ENCODE data around the gene DNAJB12.
"Not testable (repeated sequence)": the region's sequence is repeated elsewhere in the genome, so short reads cannot be mapped to it uniquely, and the experiment has no call there.

Gene DNAJB12

DNA sequence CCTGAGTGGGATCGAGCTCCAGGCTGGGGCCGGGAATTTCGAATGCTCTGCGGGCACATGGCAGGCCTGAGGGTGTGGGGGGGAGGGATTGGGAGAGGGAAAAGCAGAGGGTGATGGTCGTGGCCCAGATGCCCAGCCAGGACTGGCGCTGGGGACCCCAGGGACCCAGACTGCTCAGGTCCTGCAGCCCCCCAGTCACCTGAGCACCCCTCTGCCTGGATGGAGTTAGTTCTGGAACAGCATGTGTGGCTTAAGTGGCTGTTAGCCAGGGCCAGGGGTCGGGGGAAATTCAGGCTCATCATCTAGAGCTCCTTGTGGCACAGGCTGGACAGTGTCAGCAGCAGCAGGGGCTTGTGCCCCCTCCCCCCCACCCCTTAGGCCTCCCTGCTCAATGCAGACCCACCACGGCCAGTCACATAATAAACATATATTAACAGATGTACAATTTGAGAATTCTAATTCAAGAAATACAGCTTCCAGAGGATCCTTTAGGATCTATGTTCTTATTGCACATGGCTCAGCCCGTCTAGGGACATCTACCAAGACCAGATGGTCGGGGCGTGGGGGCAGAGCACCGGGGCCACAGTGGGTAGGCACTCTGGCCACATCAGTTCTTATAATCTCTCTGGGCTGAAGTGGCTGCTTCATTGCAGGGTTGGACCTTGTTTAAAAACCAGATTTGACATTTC lies 22.2 kb downstream of the DNAJB12 start:
- no peak for DNase-seq (ENCODE audit: extremely low read depth, low read depth)
- H3K4me3 ChIP-seq (replicated peaks; ENCODE audit: low read depth, low read length) = no peak overlapping the region
- TF ChIP-seq, protein P1, sequence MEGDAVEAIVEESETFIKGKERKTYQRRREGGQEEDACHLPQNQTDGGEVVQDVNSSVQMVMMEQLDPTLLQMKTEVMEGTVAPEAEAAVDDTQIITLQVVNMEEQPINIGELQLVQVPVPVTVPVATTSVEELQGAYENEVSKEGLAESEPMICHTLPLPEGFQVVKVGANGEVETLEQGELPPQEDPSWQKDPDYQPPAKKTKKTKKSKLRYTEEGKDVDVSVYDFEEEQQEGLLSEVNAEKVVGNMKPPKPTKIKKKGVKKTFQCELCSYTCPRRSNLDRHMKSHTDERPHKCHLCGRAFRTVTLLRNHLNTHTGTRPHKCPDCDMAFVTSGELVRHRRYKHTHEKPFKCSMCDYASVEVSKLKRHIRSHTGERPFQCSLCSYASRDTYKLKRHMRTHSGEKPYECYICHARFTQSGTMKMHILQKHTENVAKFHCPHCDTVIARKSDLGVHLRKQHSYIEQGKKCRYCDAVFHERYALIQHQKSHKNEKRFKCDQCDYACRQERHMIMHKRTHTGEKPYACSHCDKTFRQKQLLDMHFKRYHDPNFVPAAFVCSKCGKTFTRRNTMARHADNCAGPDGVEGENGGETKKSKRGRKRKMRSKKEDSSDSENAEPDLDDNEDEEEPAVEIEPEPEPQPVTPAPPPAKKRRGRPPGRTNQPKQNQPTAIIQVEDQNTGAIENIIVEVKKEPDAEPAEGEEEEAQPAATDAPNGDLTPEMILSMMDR (IDR thresholded peaks at IDR 0.05; ENCODE audit: low read depth, low read length, missing control alignments) = no peak

- no peak overlapping the region for H3K4me3 ChIP-seq (replicated peaks; ENCODE audit: low read depth, low read length)
- DNase-seq (ENCODE audit: extremely low read depth, low read depth) = no peak
- TF ChIP-seq, protein P1 (IDR thresholded peaks at IDR 0.05; ENCODE audit: low read depth, low read length, missing control alignments) = no peak
These were observed 22.9 kb downstream of the DNAJB12 start for GRCh38 chr10:72331575-72332422.

GRCh38 chr10:72330069-72330426 lies 24.7 kb downstream of the DNAJB12 start:
- TF ChIP-seq, protein P1 (IDR thresholded peaks at IDR 0.05; ENCODE audit: low read depth, low read length, missing control alignments) = no peak
- no peak overlapping the region for H3K4me3 ChIP-seq (replicated peaks; ENCODE audit: low read depth, low read length)
- no peak for DNase-seq (ENCODE audit: extremely low read depth, low read depth)

GRCh38 chr10:72329290-72330068 lies 25.2 kb downstream of the DNAJB12 start:
- no peak for DNase-seq (ENCODE audit: extremely low read depth, low read depth)
- TF ChIP-seq, protein P1 (IDR thresholded peaks at IDR 0.05; ENCODE audit: low read depth, low read length, missing control alignments) = no peak
- H3K4me3 ChIP-seq (replicated peaks; ENCODE audit: low read depth, low read length) = no peak overlapping the region

DNA sequence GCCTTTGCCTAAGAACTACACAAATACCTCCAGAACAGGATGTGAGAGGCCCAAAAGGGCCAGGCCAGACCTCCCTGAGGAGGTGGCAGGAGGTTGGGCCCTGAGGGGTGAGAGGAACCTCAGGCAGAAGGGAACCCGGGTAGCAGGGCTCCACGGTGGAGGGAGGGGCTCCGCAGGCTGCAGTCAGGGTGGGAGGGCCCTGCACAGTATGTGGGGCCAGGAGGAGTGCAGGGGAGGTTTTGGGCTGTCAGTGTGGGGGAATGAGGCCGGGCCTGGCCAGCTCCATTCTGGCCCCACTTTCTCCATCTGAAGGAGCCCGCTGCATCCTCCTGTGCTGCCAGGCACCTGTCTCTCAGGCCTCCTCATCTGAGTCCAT lies 25.9 kb downstream of the DNAJB12 start:
- TF ChIP-seq, protein P1 (IDR thresholded peaks at IDR 0.05; ENCODE audit: low read depth, low read length, missing control alignments) = no peak
- DNase-seq (ENCODE audit: extremely low read depth, low read depth) = no peak
- no peak overlapping the region for H3K4me3 ChIP-seq (replicated peaks; ENCODE audit: low read depth, low read length)

DNA sequence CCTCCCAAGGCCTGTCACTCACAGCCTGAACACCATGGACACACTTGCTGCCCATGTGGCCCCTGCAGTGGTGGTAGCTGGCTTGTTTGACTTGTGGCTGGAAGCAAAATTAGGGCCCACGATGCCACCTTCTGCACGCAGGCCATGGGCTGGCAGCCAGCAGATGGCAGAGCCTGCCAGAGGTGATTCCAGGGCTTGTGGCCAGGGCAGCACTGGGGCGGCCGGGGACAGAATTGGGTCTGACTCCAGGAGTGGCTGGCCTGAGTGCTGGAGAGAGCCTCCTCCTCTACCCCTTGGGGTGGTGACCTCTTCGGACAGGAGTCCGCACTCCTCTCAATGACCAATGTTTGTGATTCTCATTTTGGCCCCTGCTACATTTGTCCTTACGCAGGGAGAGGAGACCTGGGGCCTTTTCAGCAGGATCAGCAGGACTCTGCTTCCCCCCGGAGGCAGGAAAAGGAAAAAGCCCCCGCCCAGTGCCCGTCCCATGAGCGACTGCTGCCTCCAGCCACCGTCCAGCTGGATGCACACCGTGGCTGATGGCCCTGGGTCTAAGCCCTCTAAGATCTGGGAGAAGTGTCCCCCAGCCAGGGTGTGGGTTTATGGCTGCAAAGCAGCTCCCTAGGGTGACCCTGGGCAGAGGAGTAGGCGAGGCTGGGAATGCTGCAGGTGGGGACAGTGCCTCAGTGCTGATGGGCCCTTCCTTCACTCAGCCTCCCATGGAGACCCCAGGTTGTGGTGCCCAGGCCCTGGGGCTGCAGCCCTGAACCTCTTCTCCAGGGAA lies 26.5 kb downstream of the DNAJB12 start:
- H3K4me3 ChIP-seq (replicated peaks; ENCODE audit: low read depth, low read length) = no peak overlapping the region
- no peak for DNase-seq (ENCODE audit: extremely low read depth, low read depth)
- TF ChIP-seq, protein P1 (IDR thresholded peaks at IDR 0.05; ENCODE audit: low read depth, low read length, missing control alignments) = peak; percentile 70

- H3K4me3 ChIP-seq (replicated peaks; ENCODE audit: low read depth, low read length); DNase-seq (ENCODE audit: extremely low read depth, low read depth): not testable (repeated sequence)
These were observed 27.8 kb downstream of the DNAJB12 start for GRCh38 chr10:72326665-72327603.
